ENCODE results near the gene PTCH2. TPM values are rescaled to one million over a fixed set of nuclear protein-coding genes. Genes with fewer than 3 reads are reported as not detected.

PTCH2 gene
- total RNA-seq, 4 donors from 2014 or later: 6.6 to 13.4 (median 9.9) TPM

DNA sequence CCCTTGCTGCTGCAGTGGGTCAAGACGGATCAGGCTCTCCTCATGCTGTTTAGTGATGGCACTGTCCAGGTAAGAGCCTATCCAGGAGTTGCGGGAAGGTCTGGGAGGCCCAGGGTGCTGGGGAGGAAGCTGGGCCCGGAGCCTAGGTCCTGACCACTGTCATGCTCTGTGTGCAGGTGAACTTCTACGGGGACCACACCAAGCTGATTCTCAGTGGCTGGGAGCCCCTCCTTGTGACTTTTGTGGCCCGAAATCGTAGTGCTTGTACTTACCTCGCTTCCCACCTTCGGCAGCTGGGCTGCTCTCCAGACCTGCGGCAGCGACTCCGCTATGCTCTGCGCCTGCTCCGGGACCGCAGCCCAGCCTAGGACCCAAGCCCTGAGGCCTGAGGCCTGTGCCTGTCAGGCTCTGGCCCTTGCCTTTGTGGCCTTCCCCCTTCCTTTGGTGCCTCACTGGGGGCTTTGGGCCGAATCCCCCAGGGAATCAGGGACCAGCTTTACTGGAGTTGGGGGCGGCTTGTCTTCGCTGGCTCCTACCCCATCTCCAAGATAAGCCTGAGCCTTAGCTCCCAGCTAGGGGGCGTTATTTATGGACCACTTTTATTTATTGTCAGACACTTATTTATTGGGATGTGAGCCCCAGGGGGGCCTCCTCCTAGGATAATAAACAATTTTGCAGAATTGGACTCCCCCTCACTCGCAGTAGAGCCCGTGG lies 37.6 kb downstream of the PTCH2 start:
- DNase-seq (ENCODE audit: low spot score in 2 of 2): no peak
- H3K36me3 ChIP-seq: peaks cover 0 to 45% (median 6%) of the 10 kb centered on the region in 3 donors
- no peak overlapping the region for H3K4me3 ChIP-seq
- no peak for TF ChIP-seq EP300 (IDR thresholded peaks at IDR 0.05)
- H3K4me1 ChIP-seq: peaks cover 0 to 89% (median 62%) of the 10 kb centered on the region in 4 donors
- H3K27me3 ChIP-seq: no peaks in the 10 kb centered on the region
- no peaks in the 10 kb centered on the region for H3K9me3 ChIP-seq
- 91 to 94% methylated on average over 19 to 20 of the region's 20 CpGs for WGBS, 2 donors
- H3K27ac ChIP-seq: peak overlapping the region in 3 of 4 donors; percentile 100

DNA sequence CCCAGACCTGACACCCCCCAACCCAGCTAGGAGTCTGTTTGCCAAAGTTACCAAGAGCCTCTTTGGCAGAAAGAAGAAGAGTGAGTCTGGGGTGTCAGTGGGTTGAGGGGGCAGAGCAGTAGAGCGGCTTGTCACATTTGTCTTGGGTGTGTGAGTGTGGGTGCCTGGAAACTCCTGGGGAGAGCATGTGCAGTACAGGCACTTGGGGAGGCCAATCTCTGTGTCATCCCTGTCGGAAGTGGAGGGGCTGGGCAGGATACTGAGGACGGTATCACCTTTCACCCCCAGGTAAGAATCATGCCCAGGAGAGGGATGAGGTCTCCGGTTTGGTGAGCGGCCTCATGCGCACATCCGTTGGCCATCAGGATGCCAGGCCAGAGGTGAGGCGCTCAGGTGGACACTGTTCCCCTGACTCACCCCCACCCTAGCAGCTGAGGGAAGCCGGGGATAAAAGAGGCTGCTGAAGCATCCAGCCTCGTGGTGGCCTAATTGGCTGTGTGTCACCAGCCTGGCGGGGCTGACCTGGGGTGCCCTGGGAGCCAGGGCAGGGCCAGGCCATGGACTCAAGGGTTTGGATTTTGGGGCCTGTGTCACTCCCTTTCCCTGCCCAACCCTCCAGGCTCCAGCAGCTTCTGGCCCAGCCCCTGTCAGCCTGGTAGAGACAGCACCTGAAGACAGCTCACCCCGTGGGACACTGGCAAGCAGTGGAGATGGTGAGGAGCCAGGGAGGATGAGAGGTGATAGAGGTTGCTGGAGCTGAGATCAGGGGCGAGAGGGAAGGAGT lies 39.5 kb downstream of the PTCH2 start:
- TF ChIP-seq EP300 (IDR thresholded peaks at IDR 0.05) (no peak), POLR2A (IDR thresholded peaks at IDR 0.05) (no peak)
- TF ChIP-seq, protein P1, sequence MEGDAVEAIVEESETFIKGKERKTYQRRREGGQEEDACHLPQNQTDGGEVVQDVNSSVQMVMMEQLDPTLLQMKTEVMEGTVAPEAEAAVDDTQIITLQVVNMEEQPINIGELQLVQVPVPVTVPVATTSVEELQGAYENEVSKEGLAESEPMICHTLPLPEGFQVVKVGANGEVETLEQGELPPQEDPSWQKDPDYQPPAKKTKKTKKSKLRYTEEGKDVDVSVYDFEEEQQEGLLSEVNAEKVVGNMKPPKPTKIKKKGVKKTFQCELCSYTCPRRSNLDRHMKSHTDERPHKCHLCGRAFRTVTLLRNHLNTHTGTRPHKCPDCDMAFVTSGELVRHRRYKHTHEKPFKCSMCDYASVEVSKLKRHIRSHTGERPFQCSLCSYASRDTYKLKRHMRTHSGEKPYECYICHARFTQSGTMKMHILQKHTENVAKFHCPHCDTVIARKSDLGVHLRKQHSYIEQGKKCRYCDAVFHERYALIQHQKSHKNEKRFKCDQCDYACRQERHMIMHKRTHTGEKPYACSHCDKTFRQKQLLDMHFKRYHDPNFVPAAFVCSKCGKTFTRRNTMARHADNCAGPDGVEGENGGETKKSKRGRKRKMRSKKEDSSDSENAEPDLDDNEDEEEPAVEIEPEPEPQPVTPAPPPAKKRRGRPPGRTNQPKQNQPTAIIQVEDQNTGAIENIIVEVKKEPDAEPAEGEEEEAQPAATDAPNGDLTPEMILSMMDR (IDR thresholded peaks at IDR 0.05): no peak
- WGBS, 2 donors: 87 to 89% methylated on average over 12 to 13 of the region's 13 CpGs
- H3K4me3 ChIP-seq: no peak overlapping the region
- H3K4me1 ChIP-seq: peaks cover 0 to 82% (median 50%) of the 10 kb centered on the region in 4 donors
- no peak for DNase-seq (ENCODE audit: low spot score in 2 of 2)
- peak overlapping the region; percentile 19 to 100 (median 98) for H3K27ac ChIP-seq
- H3K9me3 ChIP-seq: no peaks in the 10 kb centered on the region
- no peaks in the 10 kb centered on the region for H3K27me3 ChIP-seq
- peaks cover 0 to 45% (median 6%) of the 10 kb centered on the region in 3 donors for H3K36me3 ChIP-seq

DNA sequence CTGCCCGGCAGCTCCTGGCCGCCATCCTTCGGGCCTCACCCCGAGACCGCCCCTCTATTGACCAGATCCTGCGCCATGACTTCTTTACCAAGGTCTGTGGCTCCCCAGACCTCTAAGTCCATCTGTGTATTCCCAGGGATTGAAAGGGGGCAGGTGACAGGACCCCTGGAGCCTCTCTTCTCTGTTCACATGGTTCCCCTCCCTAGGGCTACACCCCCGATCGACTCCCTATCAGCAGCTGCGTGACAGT lies 40.1 kb downstream of the PTCH2 start:
- Histone ChIP-seq H3K9me3 (no peaks in the 10 kb centered on the region), H3K27me3 (no peaks in the 10 kb centered on the region), H3K4me1 (peaks cover 0 to 77% (median 44%) of the 10 kb centered on the region in 4 donors), H3K27ac (peak overlapping the region; percentile 19 to 100 (median 98)), H3K36me3 (peaks cover 0 to 45% (median 6%) of the 10 kb centered on the region in 3 donors), H3K4me3 (no peak overlapping the region)
- TF ChIP-seq, protein P1 (IDR thresholded peaks at IDR 0.05): no peak
- TF ChIP-seq POLR2A (IDR thresholded peaks at IDR 0.05) (no peak), EP300 (IDR thresholded peaks at IDR 0.05) (no peak)
- DNase-seq (ENCODE audit: low spot score in 2 of 2): no peak
- WGBS, 2 donors: 90 to 91% methylated on average over 9 of the region's 9 CpGs

DNA sequence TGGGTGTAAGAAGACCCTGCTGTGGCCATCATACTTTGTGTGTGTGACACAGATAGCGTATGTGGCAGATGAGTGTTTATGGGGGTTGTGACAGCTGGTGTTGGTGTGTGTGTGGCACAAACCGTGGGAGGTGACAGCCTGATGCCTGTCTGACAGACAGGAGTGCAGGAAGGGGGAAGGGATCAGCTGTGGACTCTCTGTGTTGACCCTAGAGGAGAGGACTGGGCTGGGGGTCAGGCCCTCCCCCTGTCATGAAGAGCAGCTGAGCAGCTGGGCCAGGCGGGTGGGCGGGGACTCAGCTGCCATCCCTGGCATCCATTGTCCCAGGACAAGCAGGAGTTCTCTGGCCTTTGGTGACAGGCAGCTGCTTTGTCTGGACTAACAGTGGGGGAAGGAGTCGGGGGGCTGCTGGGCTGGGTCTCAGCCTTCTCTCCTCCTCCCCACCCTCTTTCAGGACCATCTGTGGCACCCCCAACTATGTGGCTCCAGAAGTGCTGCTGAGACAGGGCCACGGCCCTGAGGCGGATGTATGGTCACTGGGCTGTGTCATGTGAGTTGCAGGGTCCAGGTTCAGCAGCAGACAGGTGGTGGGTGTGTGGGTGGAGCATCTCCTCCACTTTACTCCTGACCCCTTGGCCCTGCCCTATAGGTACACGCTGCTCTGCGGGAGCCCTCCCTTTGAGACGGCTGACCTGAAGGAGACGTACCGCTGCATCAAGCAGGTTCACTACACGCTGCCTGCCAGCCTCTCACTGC lies 40.6 kb downstream of the PTCH2 start:
- H3K9me3 ChIP-seq: no peaks in the 10 kb centered on the region
- no peaks in the 10 kb centered on the region for H3K27me3 ChIP-seq
- no peak for DNase-seq (ENCODE audit: low spot score in 2 of 2)
- H3K27ac ChIP-seq: peak overlapping the region; percentile 19 to 100 (median 98)
- H3K36me3 ChIP-seq: peaks cover 0 to 45% (median 6%) of the 10 kb centered on the region in 3 donors
- H3K4me3 ChIP-seq: peak overlapping the region in 2 of 4 donors; percentile 68 to 97
- TF ChIP-seq POLR2A (IDR thresholded peaks at IDR 0.05): no peak
- TF ChIP-seq, protein P1 (IDR thresholded peaks at IDR 0.05): no peak
- WGBS, 2 donors: 62 to 63% methylated on average over 10 to 13 of the region's 13 CpGs
- H3K4me1 ChIP-seq: peaks cover 0 to 72% (median 41%) of the 10 kb centered on the region in 4 donors

DNA sequence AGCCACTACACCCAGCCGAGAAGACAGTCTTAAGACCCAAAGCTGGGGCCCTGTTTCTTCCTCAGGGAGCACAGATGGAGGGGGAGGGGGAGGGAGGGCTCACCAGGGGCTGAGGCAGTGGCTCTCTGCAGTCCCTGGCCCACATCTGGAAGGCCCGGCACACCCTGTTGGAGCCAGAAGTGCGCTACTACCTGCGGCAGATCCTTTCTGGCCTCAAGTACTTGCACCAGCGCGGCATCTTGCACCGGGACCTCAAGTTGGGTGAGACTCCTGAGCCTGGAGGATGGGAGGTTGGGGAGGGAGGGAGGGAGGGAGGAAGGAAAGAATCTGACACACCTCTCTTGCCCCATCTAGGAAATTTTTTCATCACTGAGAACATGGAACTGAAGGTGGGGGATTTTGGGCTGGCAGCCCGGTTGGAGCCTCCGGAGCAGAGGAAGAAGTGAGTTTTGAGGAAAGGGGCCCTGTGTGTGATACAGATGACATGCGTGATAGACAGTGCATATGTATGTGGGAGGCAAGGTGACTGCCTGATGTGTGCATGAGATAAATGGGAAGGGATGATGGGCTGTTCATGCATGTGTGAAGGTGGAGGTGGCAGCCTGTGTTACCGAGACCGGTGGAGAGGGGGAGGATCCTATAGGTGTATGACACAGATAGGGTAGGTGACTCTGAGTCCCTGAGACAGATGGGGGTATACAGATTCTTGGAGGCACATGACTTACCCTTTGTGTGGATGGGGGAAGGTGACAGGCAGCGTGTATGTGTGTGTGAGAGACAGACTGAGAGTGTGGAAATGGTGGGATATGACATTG lies 41.4 kb downstream of the PTCH2 start:
- Histone ChIP-seq H3K27ac (peak overlapping the region; percentile 19 to 100 (median 98)), H3K9me3 (no peaks in the 10 kb centered on the region), H3K27me3 (no peaks in the 10 kb centered on the region), H3K4me3 (peak overlapping the region in 3 of 4 donors; percentile 68 to 97 (median 88)), H3K4me1 (peaks cover 0 to 64% (median 35%) of the 10 kb centered on the region in 4 donors), H3K36me3 (peaks cover 0 to 45% (median 6%) of the 10 kb centered on the region in 3 donors)
- TF ChIP-seq, protein P1 (IDR thresholded peaks at IDR 0.05): no peak
- TF ChIP-seq EP300 (IDR thresholded peaks at IDR 0.05) (no peak), POLR2A (IDR thresholded peaks at IDR 0.05) (no peak)
- DNase-seq (ENCODE audit: low spot score in 2 of 2): no peak
- 48 to 58% methylated on average over 13 of the region's 13 CpGs for WGBS, 2 donors

All from tibial nerve (tissue), 4 donors.